ENCODE data around the gene ZNRF3.

GRCh38 chr22:28988457-28988856 lies 105.1 kb downstream of the ZNRF3 start:
- TF ChIP-seq POLR2A (IDR thresholded peaks at IDR 0.05) (no peak), CTCF (IDR thresholded peaks at IDR 0.05) (no peak), EP300 (IDR thresholded peaks at IDR 0.05) (no peak)
